HK-2 (cell line): ENCODE measurements around the gene SPINK5.

Source experiments
- DNase-seq: peaks from one replicate; pipeline ENCODE4 v3.0.0-alpha.2; 2018; ENCODE audit not compliant: unreplicated experiment

Gene SPINK5

DNA sequence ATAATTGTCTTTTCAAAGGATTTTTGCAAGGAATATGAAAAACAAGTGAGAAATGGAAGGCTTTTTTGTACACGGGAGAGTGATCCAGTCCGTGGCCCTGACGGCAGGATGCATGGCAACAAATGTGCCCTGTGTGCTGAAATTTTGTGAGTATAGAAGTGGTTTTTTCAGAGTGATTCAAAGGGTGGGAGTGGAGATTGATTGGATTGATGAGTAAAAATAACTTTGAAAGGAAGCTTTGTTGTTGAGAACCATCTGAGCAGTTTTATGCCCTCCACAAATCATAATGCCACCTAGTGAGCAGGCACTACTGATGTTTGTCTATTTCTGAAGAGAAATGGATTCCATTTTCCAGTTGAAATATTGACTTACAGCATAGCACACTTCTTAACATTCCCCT, 30.6 kb downstream of the SPINK5 start:
- no peak for DNase-seq

DNA sequence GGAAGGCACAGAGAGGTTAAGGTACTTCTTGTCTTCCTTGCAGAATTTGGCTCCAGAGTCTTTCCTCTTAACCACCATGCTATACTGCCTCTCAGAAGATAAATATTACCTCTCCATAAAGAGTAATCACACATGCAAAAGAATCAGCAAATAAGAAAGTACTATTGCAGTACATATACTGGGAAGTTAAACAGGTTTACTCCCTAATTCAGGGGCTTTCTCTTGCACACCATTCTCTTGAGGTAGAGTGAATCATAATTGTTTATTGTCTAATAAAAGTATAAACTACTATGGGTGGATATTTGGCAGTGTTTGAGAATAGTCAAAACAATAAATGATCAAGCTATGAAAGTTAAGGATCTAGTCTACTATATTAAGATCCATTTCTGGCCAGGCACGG, 40.4 kb downstream of the SPINK5 start:
- no peak for DNase-seq

DNA sequence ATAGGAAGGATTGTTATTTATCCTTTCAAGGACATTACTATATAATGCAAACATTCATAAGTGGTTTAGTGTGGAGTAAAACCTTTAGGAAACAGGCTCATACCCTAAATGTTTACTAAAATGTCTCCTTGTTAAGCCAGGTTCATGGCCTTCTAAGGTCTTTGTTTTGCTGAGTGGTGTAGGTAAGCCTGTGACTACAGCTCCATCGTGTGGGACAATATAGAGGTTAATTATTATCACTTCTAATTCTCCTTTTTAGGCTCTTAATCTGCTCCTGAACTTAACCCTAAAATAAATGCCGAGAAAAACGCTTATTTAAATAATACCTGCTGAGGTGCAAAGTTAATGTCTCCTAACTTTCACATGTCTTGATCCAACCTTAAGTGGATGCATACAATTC, 43.8 kb downstream of the SPINK5 start:
- no peak for DNase-seq

DNA sequence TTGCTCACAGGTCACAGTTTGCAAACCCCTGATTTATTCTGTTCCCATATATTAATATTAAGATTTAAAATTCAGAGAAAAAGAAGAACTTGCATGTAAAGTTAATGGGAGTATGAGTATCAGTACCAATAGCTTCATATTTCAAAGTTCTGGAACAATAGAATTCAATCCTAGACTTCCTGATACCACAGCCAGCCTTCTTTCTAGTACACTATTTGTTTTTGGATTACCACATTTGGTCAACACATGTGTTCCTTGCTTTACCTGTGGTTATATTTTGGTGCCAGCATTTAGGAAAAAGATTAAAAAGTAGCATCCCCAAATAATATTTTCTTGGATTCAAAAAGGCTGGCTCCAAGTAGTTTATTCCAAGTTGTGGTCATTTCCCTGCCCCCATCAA, 49.5 kb downstream of the SPINK5 start:
- no peak for DNase-seq

DNA sequence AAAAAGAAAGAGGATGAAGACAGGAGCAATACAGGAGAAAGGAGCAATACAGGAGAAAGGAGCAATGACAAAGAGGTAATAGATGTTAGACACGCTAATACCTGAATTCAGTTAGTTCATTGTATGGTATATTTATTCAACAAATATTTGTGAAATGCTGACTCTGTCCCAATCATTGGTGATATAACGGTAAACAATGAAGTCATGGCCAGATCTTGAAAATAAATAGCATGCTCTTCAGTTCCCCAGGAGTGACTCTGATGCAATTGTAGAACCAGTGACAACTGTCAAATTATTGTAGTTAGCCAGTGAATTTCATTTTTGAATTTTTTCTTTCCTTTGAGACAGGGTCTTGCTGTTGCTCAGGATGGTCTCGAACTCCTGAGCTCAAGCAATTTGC, 56.5 kb downstream of the SPINK5 start:
- no peak for DNase-seq

DNA sequence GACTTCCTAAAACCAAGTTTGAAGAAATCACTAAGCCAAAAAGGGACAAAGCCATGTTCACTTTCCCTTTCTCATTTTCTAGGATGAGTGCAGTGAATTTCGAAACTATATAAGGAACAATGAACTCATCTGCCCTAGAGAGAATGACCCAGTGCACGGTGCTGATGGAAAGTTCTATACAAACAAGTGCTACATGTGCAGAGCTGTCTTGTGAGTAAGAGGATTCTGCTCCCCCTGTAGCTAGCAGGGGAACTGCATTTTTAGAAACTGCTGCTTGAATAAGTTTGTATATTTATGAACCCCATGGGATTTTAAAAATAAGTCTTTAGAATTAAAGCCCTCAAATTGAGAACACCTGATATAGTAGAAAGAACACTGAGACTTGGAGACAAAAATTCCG, 61.9 kb downstream of the SPINK5 start:
- no peak for DNase-seq

DNA sequence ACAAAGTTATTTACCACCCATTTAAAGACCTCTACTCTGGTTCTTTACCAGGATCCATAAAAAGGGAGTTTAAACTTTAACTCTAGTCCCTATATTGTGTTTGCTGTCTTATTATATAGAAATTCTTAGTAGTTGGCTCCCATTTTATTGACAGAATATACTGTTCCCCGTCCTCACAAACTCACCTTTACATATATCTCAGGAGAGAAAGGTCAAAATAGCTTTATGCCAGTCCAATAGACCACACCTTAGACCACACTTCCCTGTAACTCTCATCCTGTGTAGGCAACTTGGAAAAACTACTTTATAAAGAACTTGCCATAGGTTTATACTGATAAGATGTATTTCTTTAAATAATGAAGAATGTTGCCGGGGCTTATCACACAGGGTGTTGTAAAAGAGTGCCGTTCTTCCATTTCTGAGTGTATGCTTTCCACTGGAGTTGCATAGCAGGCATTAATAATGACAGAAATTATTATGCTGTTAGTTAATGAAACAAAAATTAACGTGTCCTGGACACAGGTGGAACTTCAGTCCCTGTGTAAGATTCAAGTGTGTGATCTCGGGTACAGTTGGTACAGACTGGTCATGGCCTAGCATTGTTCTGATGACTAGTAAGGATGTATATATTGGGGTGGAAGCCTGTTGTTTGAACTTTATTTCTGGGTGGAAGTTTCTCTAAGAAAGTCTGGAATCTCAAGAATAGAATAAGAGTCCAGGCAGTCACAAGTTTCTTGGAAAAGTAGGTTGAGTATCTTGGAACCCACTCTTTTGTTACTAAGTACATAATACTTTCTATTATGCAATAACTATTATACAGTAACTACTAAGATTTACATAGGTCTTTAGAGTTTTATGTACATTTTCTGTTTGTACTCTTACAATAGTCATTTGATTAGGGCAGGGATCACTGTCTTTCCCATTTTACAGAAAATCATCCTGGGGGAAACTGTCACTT, 71.6 kb downstream of the SPINK5 start:
- DNase-seq: no peak

DNA sequence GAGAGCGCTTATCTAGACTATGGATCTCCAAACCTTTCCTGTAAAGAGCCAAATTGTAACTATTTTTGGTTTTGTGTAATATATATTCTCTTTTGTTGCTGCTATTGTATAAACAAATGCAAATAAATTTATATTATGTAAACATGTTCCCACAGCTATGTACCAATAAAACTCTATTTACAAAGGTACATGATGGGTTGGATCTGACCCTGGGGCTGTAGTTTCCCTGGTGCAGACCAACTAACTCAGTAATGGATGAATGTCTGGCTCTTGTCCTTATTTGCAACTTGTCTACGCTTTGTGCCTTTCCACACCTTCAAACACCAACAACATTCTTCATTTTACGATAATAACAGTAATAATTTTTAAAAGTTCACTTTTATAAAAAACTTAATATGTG, 77.1 kb downstream of the SPINK5 start:
- DNase-seq: no peak

DNA sequence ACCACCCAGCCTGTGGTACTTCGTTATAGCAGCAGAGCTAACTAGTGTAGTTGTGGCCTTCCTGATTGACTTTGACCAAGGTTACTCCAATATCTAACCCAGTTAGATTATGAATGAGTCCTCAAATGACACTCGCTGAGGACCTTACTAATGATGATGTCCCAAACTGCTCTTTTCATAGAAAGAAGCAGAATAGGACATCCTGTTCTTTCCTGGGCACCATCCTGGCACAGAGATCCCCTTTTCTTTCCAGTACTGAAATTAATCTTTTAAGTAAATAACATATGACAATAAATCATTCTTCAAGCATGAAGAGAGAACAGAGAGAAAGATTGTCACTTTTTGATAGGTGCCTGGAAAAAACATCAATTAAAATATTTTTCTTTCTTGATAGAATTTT, 77.9 kb downstream of the SPINK5 start:
- DNase-seq: no peak

DNA sequence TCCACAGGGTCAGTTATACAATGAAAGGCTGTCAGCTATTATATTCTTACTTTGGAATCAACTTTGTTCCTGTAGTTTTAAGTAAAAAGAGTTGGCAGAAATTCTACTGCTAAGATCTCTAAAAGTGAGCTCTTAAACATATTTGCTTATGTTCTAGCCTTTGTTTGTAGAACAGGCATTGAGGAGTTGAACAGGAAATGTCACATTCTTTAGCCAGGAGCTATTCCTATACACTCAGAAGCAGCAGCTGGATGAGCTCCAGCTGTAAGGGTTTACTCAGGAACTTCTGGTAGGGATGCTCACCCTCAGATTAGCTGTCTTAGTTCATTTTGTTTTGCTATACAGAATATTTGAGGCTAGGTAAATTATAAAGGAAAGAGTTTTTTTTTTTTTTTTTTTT, 82.1 kb downstream of the SPINK5 start:
- DNase-seq: no peak

DNA sequence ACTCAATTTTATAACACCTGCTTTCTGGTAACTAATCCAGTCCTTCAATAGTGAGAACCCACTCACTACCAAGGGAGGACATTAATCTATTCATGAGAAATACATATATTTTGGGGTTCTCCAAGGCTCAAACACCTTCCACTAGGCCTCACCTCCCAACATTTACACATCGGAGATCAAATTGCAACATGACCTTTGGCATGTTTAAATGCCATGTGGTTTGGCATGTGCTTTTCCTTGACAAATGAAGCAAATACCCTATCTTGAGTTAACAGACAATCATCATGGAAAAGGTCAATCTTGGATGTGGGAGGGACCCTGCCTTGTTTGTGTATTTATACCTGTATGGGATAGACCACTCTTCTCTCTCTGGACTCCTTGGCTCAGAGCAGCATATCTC, 82.7 kb downstream of the SPINK5 start:
- DNase-seq: no peak

DNA sequence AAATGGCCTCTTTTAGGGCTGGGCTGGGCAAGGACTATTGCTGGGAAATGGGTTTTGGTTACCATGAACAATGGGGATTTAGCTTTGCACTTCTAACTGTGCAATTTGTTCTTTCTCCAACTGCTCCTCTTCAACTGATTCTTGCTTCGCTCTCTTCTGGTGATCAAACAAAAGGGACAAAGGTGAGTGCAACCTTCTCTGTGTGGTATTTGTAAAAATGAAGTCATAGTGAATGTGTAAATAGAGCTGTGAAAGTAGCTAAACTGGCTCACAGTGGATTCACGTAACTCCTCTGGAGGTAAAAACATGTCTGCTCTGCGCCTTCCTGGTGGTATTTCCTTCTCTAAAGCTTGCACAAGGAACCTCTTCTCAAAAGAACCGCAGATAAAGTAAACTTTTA, 83.6 kb downstream of the SPINK5 start:
- no peak for DNase-seq

DNA sequence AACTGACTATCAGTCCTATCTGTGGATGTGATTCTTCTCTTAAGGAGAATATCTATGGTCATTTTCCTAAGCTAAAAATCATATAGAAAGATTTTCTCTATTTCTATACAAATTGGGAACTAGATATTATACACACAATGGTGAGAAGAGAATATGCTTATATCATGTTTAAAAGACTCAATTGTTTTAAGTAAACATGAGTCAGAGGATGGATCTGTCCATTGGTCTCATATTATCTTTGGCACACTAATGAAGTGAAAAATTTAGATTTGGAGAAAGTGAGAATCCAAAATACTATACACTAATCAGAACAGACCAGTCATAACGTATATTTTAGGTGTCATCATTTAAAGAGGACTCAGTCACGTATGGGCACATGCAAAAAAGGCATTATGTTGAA, 88.1 kb downstream of the SPINK5 start:
- no peak for DNase-seq

DNA sequence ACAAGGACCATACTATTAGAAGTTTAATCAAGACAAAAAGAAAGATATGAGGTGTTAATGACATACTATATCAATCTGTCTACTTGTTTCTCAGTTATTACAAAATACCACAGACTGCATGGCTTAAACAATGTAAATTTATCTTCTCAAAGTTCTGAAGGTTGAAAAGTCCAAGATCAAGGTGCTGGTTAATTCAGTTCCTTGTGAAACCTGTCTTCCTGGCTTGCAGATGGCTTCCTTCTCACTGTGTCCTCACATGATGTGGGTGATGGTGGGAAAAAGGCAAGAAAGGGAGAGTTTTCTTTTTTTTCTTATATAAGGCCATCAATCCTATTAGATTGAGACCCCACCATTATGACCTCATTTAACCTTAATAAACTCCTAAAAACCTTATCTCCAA, 89.0 kb downstream of the SPINK5 start:
- no peak for DNase-seq

DNA sequence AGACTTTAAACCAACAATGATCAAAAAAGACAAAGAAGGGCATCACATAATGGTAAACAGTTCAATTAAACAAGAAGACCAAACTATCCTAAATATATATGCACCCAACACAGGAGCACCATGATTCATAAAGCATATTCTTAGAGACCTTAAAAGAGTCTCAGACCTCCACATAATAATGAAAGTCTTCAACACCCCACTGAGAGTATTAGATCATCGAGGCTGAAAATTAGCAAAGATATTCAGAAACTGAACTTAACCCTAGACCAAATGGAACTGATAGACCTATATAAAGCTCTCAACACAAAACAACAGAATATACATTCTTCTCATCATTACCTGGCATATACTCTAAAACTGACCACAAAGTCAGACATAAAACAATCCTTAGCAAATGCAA, 92.8 kb downstream of the SPINK5 start:
- no peak for DNase-seq

DNA sequence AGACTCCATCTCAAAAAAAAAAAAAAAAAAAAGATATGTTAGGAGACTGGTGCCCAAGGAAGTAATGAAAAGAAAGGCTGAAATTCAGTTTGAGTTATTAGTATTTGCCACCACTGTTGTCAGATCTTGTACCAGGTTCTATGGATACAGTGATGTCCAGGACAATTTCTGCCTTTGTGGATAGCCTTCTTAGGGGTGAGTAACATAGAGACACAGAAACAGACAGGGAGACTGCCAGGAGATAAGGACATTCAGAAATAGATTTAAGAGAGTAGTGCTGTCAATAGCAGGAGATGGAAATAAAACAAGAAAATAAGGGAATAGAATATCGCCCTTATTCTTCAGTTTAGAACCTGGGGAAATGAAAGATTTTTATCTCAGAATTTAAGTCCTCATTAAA, 98.3 kb downstream of the SPINK5 start:
- DNase-seq: no peak

DNA sequence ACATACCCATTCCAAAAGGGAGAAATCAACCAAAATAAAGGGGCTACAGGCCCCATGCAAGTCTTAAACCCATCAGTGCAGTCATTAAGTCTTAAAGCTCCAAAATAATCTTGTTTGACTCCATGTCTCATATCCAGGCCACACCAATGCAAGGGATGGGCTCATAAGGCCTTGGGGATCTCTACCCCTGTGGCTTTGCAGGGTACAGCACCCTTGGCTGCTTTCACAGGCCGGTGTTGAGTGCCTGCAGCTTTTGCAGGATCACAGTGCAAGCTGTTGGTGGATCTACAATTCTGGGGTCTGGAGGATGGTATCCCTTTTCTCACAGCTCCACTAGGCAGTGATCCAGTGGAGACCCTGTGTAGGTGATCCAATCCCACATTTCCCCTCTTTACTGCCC, 99.6 kb downstream of the SPINK5 start:
- DNase-seq: no peak

DNA sequence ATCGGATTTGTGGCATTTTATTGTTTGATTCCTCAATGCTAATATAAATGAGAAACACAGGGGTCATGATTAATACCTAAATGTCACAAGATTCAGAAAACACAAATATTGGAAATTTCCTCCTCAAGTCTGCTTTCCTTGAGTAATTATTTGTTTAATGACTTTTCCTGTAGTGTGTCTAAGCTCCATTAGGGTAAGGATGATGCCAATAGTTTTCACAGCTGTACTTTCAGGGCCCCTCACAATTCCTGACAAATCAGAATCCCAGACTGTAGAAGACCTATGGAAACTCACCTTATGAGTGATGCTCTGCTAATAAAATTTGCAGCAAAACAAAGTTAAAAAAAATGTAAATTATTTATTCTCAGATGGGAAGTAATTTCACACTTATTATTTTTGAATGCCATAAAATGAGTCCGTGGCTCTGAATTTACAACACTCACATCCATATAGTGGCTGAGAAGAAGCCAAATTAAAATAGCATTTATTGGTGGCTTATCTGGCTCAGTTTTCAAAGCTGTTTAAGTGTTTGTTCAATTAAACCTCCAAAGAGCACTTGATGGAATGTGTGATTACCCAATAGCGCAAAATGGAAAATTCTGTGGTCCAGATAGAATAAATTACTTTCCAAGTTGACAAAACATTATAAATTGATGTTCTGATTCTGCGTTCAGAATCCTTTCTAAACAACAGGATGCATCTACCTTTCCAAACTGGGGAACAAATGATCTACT, 102.9 kb downstream of the SPINK5 start:
- no peak for DNase-seq

DNA sequence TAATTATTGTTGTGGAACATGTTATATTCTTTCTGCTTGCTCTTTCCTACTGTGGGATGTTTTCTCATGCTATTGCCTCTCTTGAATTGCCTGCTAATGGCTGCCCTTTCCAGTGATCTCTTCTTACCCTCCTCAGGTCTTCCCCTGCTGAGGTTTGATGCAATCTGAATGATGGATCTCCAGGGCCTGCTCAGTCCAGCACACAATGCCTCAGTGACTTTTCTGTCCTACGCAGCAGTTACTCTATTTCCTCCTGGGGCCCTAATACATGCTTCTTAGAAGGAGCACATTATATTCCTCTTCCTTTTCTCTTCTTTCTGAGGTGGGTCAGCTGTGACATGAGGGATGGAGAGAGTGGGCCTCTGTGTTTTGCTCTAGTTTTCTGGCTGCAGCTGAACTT, 104.5 kb downstream of the SPINK5 start, which contains the start of gene SPINK14:
Gene SPINK14 (plus strand): TSS at position 301 of the 400 bp plus-strand sequence. CDS start 1,187 bp downstream, outside the sequence.
- DNase-seq: no peak

DNA sequence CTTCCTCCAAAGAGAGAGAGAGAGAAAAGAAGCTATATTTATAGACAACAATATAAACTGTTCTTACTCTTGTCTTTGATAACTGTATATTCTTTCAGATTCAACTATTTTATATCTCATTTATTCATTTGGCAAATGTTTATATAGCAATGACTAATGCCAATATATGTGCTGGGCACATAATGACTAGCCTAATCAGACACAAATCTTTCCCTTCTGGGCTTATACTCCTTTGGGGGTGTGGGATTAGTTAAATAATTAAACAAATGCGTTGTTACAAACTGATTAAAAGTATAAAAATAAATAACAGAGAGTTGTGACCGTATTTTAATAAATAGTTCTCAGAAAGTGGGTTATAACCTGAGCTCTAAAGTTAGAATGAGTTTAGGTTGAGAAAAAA, 108.6 kb downstream of the SPINK5 start:
- DNase-seq: no peak

DNA sequence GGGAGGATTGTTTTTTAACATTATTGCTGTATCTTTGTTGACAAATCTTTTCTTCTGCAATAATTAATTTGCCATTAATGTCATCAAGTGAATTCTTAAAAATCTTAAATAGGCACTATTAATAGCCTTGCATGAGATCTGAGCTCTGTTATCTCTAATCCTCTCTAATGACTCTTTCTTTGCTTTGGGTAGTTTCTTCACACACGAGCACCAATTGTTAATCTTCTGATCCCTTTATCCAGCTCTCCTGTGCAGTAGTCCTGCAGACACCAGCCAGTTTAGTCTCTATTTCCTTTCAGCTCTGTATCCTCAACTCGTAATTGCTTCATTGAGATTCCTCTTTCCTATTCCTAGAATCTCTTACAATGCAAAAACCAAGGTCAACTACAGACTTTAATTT, 112.7 kb downstream of the SPINK5 start:
- DNase-seq: no peak

DNA sequence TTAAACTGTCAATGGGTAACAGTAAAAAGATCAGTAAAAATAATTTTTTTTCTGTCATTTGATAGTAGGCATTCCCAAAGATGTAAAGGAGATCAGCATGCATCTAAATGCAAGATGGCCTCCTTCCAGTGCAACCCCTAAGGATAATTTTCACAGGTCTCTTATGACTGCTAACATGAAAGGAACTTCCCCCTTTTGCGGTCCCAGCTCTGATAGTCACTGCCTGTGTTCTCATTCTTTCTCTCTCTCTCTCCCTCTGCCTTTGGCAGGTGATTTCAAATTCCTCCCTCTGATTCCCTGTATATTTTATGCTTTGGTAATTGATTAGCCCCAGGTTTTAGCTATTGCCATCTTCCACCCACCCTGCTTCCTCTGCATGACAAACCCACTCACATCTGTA, 113.4 kb downstream of the SPINK5 start:
- DNase-seq: no peak

DNA sequence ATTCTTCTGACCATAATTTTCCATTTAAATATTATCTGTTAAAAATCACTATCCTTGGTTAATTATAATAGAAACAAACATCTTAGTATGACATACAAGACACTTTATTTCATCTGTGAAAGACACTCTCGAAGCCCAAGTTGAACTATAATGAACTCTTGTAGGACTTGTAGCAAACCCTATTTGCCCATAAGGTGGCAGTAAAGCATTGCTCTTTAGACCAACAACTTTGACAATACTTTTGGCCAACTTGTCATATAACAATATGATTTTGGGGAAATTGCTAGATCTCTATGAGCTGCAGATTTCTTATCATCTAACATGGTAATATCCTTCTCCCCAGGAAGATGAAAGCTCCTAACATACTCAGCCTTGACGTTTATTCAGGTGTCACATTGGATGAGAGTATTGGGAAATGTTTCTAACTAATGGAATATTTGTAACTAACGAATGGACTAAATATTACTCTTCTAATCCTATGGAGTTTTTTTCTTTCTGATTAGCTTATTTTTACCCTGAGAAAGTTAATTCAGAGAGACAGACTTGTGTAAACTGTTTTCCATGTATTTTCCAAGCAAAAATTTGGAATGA, 115.5 kb downstream of the SPINK5 start:
- DNase-seq: no peak
